Neural cell (in vitro differentiated cells): ENCODE data around the gene AIM2.

Experiments
- CTCF ChIP-seq: fragments of 450-650 bp; IDR thresholded peaks from 2 replicates; pipeline ENCODE4 v1.5.1; 2014; ENCODE audit warnings: antibody characterized with exemption, mild to moderate bottlenecking, moderate library complexity; ENCODE audit not compliant: poor library complexity, severe bottlenecking
- EP300 ChIP-seq: fragments of 450-650 bp; conservative IDR thresholded peaks from 2 replicates; pipeline ENCODE4 v1.6.1; 2014; ENCODE audit warnings: antibody characterized with exemption, mild to moderate bottlenecking, moderate library complexity; ENCODE audit not compliant: poor library complexity, severe bottlenecking
- EZH2 ChIP-seq: fragments of 200-600, 300-800 bp; shearing (Covaris generic), sonication (generic); IDR thresholded peaks from 2 replicates; pipeline ENCODE4 v1.6.1; 2014; ENCODE audit warnings: antibody characterized with exemption, low read length, borderline replicate concordance, mild to moderate bottlenecking; ENCODE audit not compliant: insufficient read depth, poor library complexity, severe bottlenecking
- MXI1 ChIP-seq: fragments of 450-650 bp; conservative IDR thresholded peaks from 2 replicates; pipeline ENCODE4 v1.6.1; 2014; ENCODE audit warnings: antibody characterized with exemption, mild to moderate bottlenecking; ENCODE audit not compliant: poor library complexity, severe bottlenecking
- RAD21 ChIP-seq: fragments of 450-650 bp; conservative IDR thresholded peaks from 2 replicates; pipeline ENCODE4 v1.6.1; 2014; ENCODE audit warnings: antibody characterized with exemption, mild to moderate bottlenecking, moderate library complexity
- REST ChIP-seq: IDR thresholded peaks from 2 replicates; pipeline ENCODE4 v1.6.1; 2012; ENCODE audit warnings: borderline replicate concordance
- TAF1 ChIP-seq: IDR thresholded peaks from 2 replicates; pipeline ENCODE4 v1.6.1; 2012; ENCODE audit warnings: low read depth

- TF ChIP-seq CTCF (no peak), TAF1 (no peak), EZH2 (no peak), REST (no peak), MXI1 (no peak), EP300 (no peak), RAD21 (no peak)
These were observed 10.5 kb downstream of the AIM2 start for GRCh38 chr1:159066108-159066507.
